ENCODE measurements around the gene PTPRD. TPM values are rescaled to one million over a fixed set of nuclear protein-coding genes. Genes with fewer than 3 reads are reported as not detected.

Gene PTPRD
- total RNA-seq, 4 donors from 2014 or later, result 0.72 to 8.0 (median 3.0) TPM

DNA sequence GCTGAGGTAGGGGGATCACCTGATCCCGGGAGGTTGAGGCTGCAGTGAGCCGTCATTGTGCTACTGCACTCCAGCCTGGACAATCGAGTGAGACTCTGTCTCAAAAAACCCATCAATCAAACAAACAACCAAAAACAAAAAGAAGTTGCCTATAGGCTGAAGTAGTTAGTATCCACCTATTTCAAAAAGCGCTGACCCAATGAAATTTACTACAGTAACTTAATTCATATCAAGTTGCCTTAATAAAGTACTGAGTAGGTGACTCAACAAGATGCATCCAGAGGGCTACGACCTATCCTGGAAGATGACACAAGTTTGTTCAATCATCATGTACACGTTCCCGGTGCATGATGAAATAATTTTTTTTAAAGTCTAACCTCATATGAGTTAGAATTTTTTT, 2164.6 kb downstream of the PTPRD start:
- WGBS, 2 donors, result 93 to 94% methylated on average over 7 of the region's 7 CpGs
- DNase-seq (ENCODE audit: low spot score in 2 of 2), result no peak
- no peak overlapping the region for H3K4me3 ChIP-seq (ENCODE audit: low read depth, poor library complexity, severe bottlenecking)
- intact Hi-C loops (cut with DNase I; ENCODE audit: low total_unique reads), result no loop called here
- TF ChIP-seq, protein P1, sequence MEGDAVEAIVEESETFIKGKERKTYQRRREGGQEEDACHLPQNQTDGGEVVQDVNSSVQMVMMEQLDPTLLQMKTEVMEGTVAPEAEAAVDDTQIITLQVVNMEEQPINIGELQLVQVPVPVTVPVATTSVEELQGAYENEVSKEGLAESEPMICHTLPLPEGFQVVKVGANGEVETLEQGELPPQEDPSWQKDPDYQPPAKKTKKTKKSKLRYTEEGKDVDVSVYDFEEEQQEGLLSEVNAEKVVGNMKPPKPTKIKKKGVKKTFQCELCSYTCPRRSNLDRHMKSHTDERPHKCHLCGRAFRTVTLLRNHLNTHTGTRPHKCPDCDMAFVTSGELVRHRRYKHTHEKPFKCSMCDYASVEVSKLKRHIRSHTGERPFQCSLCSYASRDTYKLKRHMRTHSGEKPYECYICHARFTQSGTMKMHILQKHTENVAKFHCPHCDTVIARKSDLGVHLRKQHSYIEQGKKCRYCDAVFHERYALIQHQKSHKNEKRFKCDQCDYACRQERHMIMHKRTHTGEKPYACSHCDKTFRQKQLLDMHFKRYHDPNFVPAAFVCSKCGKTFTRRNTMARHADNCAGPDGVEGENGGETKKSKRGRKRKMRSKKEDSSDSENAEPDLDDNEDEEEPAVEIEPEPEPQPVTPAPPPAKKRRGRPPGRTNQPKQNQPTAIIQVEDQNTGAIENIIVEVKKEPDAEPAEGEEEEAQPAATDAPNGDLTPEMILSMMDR (IDR thresholded peaks at IDR 0.05), result no peak
- no peak for TF ChIP-seq POLR2A (IDR thresholded peaks at IDR 0.05)

DNA sequence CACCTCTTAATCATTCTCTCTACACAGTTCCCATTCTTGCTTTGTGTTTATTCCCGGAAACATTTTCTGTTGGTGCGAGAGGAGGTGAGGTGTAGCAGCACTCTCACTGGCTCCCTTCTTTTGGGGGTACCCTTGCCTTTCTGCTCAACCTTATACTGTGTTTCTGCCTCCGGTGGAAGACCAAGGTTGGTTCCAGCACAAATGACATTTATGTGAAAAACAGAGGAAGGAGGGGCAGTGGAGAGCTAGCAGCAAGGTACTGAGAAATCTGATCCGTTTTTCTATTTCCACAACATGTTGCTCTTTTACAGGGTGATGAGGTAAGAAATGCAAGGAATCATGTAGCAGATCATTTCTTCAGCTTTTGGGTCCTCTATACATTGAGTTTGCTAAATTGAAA, 2165.2 kb downstream of the PTPRD start:
- intact Hi-C loops (cut with DNase I; ENCODE audit: low total_unique reads), result no loop called here
- WGBS, 2 donors, result 79 to 89% methylated on average over 4 of the region's 4 CpGs
- no peak overlapping the region for H3K4me3 ChIP-seq (ENCODE audit: low read depth, poor library complexity, severe bottlenecking)
- TF ChIP-seq POLR2A (IDR thresholded peaks at IDR 0.05), result no peak
- TF ChIP-seq, protein P1 (IDR thresholded peaks at IDR 0.05), result no peak
- no peak for DNase-seq (ENCODE audit: low spot score in 2 of 2)

- intact Hi-C loops (cut with DNase I; ENCODE audit: low total_unique reads), result no loop called here
- no peak overlapping the region for H3K4me3 ChIP-seq (ENCODE audit: low read depth, poor library complexity, severe bottlenecking)
- no peak for TF ChIP-seq POLR2A (IDR thresholded peaks at IDR 0.05)
- TF ChIP-seq, protein P1 (IDR thresholded peaks at IDR 0.05), result no peak
- DNase-seq (ENCODE audit: low spot score in 2 of 2), result no peak
Observed at GRCh38 chr9:8437876-8438275, 2174.9 kb downstream of the PTPRD start.

- no peak overlapping the region for H3K4me3 ChIP-seq (ENCODE audit: low read depth, poor library complexity, severe bottlenecking)
- intact Hi-C loops (cut with DNase I; ENCODE audit: low total_unique reads), result no loop called here
- TF ChIP-seq POLR2A (IDR thresholded peaks at IDR 0.05), result no peak
- TF ChIP-seq, protein P1 (IDR thresholded peaks at IDR 0.05), result no peak
- no peak for DNase-seq (ENCODE audit: low spot score in 2 of 2)
- 92 to 94% methylated on average over 4 of the region's 4 CpGs for WGBS, 2 donors
Observed at GRCh38 chr9:8437259-8437658, 2175.5 kb downstream of the PTPRD start.

DNA sequence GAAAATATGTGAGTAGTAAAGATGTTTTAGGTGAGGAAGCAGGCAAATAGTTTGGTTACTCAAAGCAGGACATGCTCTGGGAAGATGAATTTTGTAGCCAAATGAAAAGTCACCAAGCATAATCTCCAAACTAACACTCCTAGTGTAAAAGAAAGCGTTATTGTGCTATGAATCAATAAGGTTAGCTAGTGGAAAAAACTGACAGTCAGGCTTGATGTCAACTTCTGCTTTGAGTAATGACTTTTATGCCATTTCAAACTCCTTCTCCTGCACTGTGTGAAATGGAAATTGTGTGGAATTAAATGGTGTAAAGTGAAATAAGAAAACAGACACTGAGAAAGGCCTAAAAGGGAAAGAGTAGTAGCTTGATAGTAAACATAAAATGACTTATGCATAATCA, 2176.0 kb downstream of the PTPRD start:
- 59 to 79% methylated on average over 1 of the region's 1 CpG for WGBS, 2 donors
- no peak overlapping the region for H3K4me3 ChIP-seq (ENCODE audit: low read depth, poor library complexity, severe bottlenecking)
- no peak for DNase-seq (ENCODE audit: low spot score in 2 of 2)
- intact Hi-C loops (cut with DNase I; ENCODE audit: low total_unique reads), result no loop called here
- TF ChIP-seq, protein P1 (IDR thresholded peaks at IDR 0.05), result no peak
- no peak for TF ChIP-seq POLR2A (IDR thresholded peaks at IDR 0.05)

- H3K4me3 ChIP-seq (ENCODE audit: low read depth, poor library complexity, severe bottlenecking), result no peak overlapping the region
- intact Hi-C loops (cut with DNase I; ENCODE audit: low total_unique reads), result no loop called here
- WGBS, 2 donors, result 97 to 98% methylated on average over 3 of the region's 3 CpGs
- no peak for DNase-seq (ENCODE audit: low spot score in 2 of 2)
- TF ChIP-seq POLR2A (IDR thresholded peaks at IDR 0.05), result no peak
- TF ChIP-seq, protein P1 (IDR thresholded peaks at IDR 0.05), result no peak
Observed at GRCh38 chr9:8434621-8435020, 2178.2 kb downstream of the PTPRD start.
